Keratinocyte (primary cell): Measurements from ENCODE around the gene OR8I2. TPM values are rescaled to one million over a fixed set of nuclear protein-coding genes. Genes with fewer than 3 reads are reported as not detected.

Experiments used
- DNase-seq: peaks from one replicate; pipeline ENCODE4 v3.0.0-alpha.2; 2011; ENCODE audit warnings: low read depth, missing footprints, low spot score
- FAIRE-seq: peaks from 2 replicates; lab custom pipeline; 2011; peaks lifted over from hg19 to GRCh38; lab: Jason Lieb, UNC
- H2AFZ ChIP-seq: 2 replicates; pipeline ENCODE4 v1.6.0; 2012; ENCODE audit warnings: low read length, control low read depth, inconsistent platforms; ENCODE audit not compliant: control insufficient read depth
- H3K27ac ChIP-seq: 2 replicates; pipeline ENCODE4 v1.5.1; 2011; ENCODE audit warnings: low read length; ENCODE audit not compliant: control insufficient read depth, insufficient read depth
- H3K27me3 ChIP-seq: 3 replicates; pipeline ENCODE4 v1.6.0; 2011; ENCODE audit warnings: low read length; ENCODE audit not compliant: control insufficient read depth, insufficient read depth; ENCODE audit errors: extremely low read depth
- H3K36me3 ChIP-seq, 2 experiments: 2 replicates in 1 of 2; 3 replicates in 1 of 2; pipeline ENCODE4 v1.5.1; 2011; ENCODE audit warnings: low read length in 2 of 2, mild to moderate bottlenecking in 1 of 2; ENCODE audit not compliant: control insufficient read depth in 2 of 2, insufficient read depth in 2 of 2; ENCODE audit errors: extremely low read depth in 1 of 2
- H3K4me1 ChIP-seq: 3 replicates; pipeline ENCODE4 v1.5.1; 2011; ENCODE audit warnings: low read length; ENCODE audit not compliant: control insufficient read depth, insufficient read depth; ENCODE audit errors: extremely low read depth
- H3K4me2 ChIP-seq: 3 replicates; pipeline ENCODE4 v1.6.0; 2011; ENCODE audit warnings: low read depth, low read length; ENCODE audit not compliant: control insufficient read depth, insufficient read depth; ENCODE audit errors: extremely low read depth
- H3K4me3 ChIP-seq, 3 experiments: fragments of 200-600 bp in 1 of 3; sonication (generic) in 1 of 3; 2 replicates in 2 of 3; 3 replicates in 1 of 3; pipeline ENCODE4 v1.5.1; 2011 to 2016; ENCODE audit warnings: low read length in 3 of 3, mild to moderate bottlenecking in 3 of 3, control low read depth in 2 of 3, inconsistent platforms in 1 of 3, low read depth in 1 of 3, mixed read lengths in 1 of 3, mixed run types in 1 of 3, moderate library complexity in 1 of 3; ENCODE audit not compliant: control insufficient read depth in 2 of 3, insufficient read depth in 2 of 3; ENCODE audit errors: extremely low read depth in 1 of 3
- H3K79me2 ChIP-seq: 2 replicates; pipeline ENCODE4 v1.6.0; 2012; ENCODE audit warnings: low read length; ENCODE audit not compliant: control insufficient read depth, insufficient read depth
- H3K9ac ChIP-seq: 3 replicates; pipeline ENCODE4 v1.6.0; 2011; ENCODE audit warnings: low read length; ENCODE audit not compliant: control insufficient read depth, insufficient read depth; ENCODE audit errors: extremely low read depth
- H3K9me1 ChIP-seq: 3 replicates; pipeline ENCODE4 v1.6.0; 2011; ENCODE audit warnings: low read length; ENCODE audit not compliant: control insufficient read depth, insufficient read depth; ENCODE audit errors: extremely low read depth
- H3K9me3 ChIP-seq: 2 replicates; pipeline ENCODE4 v1.5.1; 2012; ENCODE audit warnings: low read depth, low read length; ENCODE audit not compliant: control insufficient read depth
- H4K20me1 ChIP-seq: 3 replicates; pipeline ENCODE4 v1.6.0; 2011; ENCODE audit warnings: low read length; ENCODE audit not compliant: control insufficient read depth, insufficient read depth; ENCODE audit errors: extremely low read depth
- EZH2 ChIP-seq: IDR thresholded peaks from one replicate; pipeline ENCODE4 v1.6.1; 2012; ENCODE audit warnings: inconsistent platforms, mild to moderate bottlenecking, low read length, moderate library complexity
- dilution Hi-C: fragments of 300-500 bp; cut with MboI; formaldehyde crosslinking; loops from one replicate; pipeline ENCODE4 v1.7.0; 2020; ENCODE audit warnings: low sequenced_read_pairs; ENCODE audit not compliant: extremely low pct_ligation_motif_present
- polyA plus RNA-seq, 5 experiments: library from polyadenylated mRNA; depleted of rRNA in 3 of 5; stranded (reverse) in 3 of 5; stranded (forward) in 1 of 5; unstranded in 1 of 5; fragments of >200 nt; gene quantifications; 1 replicate in 1 of 5; 2 replicates in 3 of 5; 3 replicates in 1 of 5; pipeline versions ENCODE4 v1.2.1 to v1.2.3, GENCODE V29; 2011 to 2012; ENCODE audit warnings: missing spikeins in 2 of 5, low read depth in 1 of 5, low replicate concordance in 1 of 5
- TF ChIP-seq, protein P1 (sequence below), 3 experiments: IDR thresholded peaks in 1 of 3; conservative IDR thresholded peaks in 1 of 3; optimal IDR thresholded peaks in 1 of 3; 2 replicates in 2 of 3; 3 replicates in 1 of 3; pipeline versions ENCODE3 to v1.5.1; 2011; ENCODE audit warnings: low read length in 3 of 3, mild to moderate bottlenecking in 3 of 3, moderate library complexity in 2 of 3, control low read depth in 1 of 3, inconsistent platforms in 1 of 3; ENCODE audit not compliant: insufficient read depth in 2 of 3; ENCODE audit errors: extremely low read depth in 1 of 3

The OR8I2 gene
- polyA plus RNA-seq, 1 donor (not counting 4 experiments of a cell fraction or from before 2014, with no cell fraction given): not detected

DNA sequence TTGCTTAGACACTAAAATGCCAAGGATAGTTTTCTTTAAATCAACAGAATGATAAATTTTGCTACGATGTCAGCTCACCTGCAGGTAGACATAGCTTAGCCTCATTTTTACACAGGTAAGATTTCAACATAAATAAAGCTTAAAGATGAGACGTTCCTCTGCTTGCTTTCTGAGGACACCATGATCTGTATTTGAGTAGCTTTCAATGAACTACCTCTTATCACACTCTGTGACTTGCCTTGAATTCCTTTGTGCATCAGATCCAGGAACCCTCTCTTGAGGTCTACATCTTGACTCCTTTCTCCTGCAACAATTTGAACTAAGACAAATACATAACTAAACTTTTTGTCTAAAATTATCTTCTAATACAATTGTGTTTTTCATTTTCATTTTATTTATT is 26.1 kb upstream of the OR8I2 start:
- Histone ChIP-seq H3K27ac (no peak overlapping the region), H4K20me1 (no peaks in the 10 kb centered on the region), H3K79me2 (no peaks in the 10 kb centered on the region), H3K9me3 (no peaks in the 10 kb centered on the region), H2AFZ (no peak overlapping the region), H3K9me1 (no peaks in the 10 kb centered on the region), H3K4me2 (no peak overlapping the region), H3K4me3 (no peak overlapping the region), H3K4me1 (no peaks in the 10 kb centered on the region), H3K9ac (no peak overlapping the region), H3K27me3 (no peaks in the 10 kb centered on the region), H3K36me3 (no peaks in the 10 kb centered on the region)
- TF ChIP-seq, protein P1, sequence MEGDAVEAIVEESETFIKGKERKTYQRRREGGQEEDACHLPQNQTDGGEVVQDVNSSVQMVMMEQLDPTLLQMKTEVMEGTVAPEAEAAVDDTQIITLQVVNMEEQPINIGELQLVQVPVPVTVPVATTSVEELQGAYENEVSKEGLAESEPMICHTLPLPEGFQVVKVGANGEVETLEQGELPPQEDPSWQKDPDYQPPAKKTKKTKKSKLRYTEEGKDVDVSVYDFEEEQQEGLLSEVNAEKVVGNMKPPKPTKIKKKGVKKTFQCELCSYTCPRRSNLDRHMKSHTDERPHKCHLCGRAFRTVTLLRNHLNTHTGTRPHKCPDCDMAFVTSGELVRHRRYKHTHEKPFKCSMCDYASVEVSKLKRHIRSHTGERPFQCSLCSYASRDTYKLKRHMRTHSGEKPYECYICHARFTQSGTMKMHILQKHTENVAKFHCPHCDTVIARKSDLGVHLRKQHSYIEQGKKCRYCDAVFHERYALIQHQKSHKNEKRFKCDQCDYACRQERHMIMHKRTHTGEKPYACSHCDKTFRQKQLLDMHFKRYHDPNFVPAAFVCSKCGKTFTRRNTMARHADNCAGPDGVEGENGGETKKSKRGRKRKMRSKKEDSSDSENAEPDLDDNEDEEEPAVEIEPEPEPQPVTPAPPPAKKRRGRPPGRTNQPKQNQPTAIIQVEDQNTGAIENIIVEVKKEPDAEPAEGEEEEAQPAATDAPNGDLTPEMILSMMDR (optimal IDR thresholded peaks at IDR 0.05 in 1 of 3, IDR thresholded peaks at IDR 0.05 in 1 of 3, conservative IDR thresholded peaks at IDR 0.05 in 1 of 3; ENCODE audit: extremely low read depth in 1 of 3, insufficient read depth in 2 of 3, low read length in 3 of 3): no peak
- no peak for TF ChIP-seq EZH2
- dilution Hi-C loops: no loop called here
- FAIRE-seq: no peak
- no peak for DNase-seq

DNA sequence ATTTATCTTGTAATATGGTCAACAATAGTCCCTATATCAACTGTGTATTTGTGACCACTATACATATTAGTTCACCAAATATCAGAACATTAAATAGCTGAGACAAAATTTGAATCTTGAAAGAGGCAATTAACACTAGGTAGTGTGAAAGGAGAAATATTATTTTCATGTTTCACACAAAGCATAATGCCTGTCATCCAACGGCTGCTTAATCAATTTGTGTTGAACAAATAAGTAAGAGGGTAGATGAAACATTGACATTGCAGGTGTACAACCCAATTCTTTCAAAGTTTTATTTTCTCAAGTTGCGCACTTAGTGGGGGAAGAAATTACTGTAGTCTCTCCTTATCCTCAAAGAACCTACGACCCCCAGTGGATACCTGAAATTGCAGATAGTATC is 3.4 kb upstream of the OR8I2 start:
- H3K9me3 ChIP-seq: no peaks in the 10 kb centered on the region
- H3K36me3 ChIP-seq: no peaks in the 10 kb centered on the region
- dilution Hi-C loops: no loop called here
- H2AFZ ChIP-seq: no peak overlapping the region
- no peaks in the 10 kb centered on the region for H3K79me2 ChIP-seq
- H3K4me3 ChIP-seq: no peak overlapping the region
- no peak overlapping the region for H3K9ac ChIP-seq
- FAIRE-seq: no peak
- DNase-seq: no peak
- TF ChIP-seq EZH2: no peak
- TF ChIP-seq, protein P1 (optimal IDR thresholded peaks at IDR 0.05 in 1 of 3, IDR thresholded peaks at IDR 0.05 in 1 of 3, conservative IDR thresholded peaks at IDR 0.05 in 1 of 3; ENCODE audit: extremely low read depth in 1 of 3, insufficient read depth in 2 of 3, low read length in 3 of 3): no peak
- no peaks in the 10 kb centered on the region for H3K9me1 ChIP-seq
- H4K20me1 ChIP-seq: no peaks in the 10 kb centered on the region
- no peak overlapping the region for H3K27ac ChIP-seq
- H3K27me3 ChIP-seq: no peaks in the 10 kb centered on the region
- no peaks in the 10 kb centered on the region for H3K4me1 ChIP-seq
- H3K4me2 ChIP-seq: no peak overlapping the region
